ENCODE data around the gene SEL1L2.
A peak's percentile ranks its signal among the peaks of the same experiment; 100 is the strongest.

Gene SEL1L2

DNA sequence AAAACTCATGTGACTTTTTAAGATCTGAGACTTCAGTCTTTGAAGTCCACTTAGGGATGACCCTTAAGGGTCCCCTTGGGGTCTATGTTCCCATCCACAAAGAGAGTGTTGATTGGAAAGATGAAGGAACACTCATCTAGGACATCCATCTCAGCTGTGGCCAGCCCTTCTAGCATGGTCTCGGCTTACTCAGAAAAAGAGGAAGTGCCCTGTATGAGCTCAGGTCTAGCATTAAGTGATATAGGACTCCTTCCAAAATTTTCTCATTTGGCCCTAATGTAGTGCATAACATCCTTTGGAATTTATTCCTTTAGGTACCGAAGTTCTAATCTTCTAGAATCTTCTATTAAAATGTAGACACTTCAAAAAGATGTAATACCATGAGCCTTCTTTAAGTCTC, 128.2 kb downstream of the SEL1L2 start:
- no peak for FAIRE-seq

DNA sequence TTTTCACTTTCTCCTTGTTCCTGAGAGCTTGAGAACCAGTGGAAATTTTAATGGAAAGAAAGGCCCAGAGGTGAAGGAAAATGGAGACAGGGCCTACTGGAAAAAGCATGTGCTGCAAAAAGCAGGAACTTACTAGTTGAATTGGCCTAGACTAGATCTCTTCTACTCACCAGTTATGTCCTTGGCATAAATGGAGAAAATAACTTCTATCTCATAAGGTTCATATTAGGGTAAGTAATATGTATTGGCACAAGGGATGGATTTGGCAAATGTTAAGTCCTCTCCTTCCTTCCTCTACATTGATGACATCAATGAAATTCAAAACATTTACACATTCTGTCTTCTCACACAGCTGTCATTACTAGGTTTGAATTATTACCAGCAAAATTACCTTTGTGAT, 131.5 kb downstream of the SEL1L2 start:
- no peak for FAIRE-seq

DNA sequence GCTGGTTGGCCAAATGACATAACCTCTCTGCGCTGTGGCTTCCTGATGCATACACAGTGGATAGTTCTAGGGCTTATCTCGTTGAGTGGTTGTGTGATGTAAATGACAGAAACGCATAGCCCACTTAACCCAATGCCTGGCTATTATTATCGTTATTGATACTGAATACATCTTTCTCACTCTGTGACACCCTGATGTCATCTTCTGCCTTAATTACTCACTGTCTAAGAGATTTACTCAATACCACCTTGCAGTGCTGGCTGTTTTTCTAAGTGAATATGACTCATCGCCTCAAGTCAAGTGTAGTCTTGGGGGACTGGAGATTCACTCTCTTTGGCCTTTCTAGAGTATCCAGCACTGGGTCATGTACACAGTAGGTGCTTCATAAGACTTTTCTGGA, 132.0 kb downstream of the SEL1L2 start:
- no peak for FAIRE-seq

DNA sequence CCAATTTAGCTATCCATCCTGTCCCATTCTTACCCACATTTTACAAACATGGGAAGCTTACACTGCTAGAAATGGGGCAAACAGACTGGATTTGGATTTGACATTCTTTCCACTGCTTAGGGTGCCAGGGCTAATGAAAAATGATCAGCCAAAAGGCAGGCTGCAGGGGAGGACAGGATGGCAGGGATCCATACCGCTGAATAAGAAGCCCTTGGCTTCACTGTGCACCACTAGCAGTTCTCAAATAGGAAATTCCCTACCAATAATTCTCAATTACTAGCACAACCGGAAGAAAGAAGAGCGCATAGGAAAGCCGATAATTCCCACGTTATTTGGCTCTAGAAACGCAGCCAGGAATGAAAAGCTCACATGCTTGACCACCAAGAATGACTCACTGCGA, 132.5 kb downstream of the SEL1L2 start:
- no peak for FAIRE-seq

DNA sequence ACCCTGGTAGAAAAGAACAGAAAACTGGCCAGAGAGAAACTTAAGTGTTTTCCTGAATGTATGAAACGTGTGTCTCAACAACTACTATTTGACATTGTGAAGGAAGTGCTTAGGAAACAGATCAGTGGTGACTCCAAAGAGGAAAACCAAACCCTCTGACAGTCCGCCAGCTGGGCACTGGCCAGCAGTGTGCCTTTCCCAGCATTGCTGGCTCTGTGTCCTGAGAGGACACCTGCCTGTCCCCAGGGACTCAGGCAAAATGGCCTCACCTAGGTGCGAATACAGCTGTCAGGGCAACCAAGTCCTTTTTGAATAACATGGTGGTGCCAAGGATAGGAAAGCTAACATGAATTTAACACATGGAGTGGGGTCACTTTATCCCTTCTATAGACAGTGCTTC, 133.1 kb downstream of the SEL1L2 start:
- FAIRE-seq = no peak

DNA sequence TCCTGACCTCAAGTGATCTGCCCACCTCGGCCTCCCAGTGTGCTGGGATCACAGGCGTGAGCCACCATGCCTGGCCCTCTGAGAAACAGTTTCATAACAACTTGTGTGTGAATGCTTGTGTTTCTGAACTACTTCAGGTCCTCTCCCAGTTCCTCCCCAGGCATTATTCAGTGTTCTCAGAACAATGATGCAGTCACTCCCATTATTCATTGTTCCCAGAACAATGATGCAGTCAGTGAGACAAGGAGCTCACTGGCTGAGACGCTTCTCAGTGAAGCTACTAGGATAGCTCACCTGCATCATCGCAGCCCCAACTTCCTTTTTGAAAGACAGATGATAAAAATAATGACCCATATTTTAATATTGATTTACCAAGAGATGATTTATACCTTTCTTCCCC, 134.1 kb downstream of the SEL1L2 start:
- FAIRE-seq = no peak

DNA sequence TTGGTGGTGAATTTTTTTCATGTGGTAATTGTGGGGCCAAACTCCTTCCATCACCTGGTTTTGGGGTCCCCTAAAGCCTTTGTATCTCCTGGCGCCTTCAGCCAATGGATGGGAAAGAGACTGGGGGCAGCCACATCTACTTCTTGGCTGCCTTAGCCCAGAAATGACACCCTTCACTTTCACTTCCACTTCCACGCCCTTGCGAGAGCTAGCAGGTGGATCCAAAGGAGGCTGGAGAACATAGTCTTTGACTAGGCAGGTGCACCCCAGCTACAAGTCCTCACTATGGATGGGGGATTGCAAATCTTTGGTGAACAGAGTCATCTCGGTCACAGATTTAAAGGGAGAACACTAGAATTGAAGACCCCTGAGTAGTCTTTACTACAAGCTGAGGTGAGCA, 134.8 kb downstream of the SEL1L2 start:
- no peak for FAIRE-seq

DNA sequence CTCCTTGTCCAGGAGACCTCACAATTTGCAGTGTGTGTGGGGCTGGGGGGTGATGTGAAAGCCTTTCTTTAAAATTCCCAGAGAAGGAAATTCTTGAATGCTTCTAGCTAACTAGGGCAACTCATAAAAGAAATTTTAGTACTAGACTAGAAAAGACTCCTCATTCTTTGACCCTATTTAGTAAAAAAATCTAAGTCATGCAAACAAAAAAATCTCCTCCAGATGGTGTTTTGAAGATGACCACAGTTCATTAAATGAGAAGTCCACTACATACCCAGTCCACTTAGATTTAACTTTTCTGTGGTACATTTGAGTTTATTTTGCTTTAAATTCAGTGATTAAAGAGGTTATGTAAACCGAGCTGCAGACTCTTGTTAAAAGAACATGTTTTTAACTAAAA, 138.1 kb downstream of the SEL1L2 start:
- peak; percentile 100 for FAIRE-seq

DNA sequence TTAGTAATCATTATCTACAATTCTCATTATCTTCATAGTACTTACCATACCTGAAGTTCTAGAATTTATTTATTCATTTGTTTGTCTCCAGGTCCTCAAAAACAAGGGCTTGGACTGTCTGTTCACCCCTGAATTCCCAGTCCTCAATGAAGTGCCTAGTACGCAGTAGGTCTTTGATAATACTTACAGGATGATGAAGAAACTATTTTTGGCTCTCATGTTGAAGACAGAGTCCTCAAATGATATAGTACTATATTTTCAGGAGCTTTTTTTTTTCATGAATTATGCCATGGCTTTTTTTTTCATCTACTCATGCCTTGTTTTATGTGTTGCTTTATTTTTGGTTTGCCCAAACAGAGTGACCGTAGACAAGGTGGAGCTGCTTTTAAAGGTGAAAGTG, 139.1 kb downstream of the SEL1L2 start:
- no peak for FAIRE-seq

DNA sequence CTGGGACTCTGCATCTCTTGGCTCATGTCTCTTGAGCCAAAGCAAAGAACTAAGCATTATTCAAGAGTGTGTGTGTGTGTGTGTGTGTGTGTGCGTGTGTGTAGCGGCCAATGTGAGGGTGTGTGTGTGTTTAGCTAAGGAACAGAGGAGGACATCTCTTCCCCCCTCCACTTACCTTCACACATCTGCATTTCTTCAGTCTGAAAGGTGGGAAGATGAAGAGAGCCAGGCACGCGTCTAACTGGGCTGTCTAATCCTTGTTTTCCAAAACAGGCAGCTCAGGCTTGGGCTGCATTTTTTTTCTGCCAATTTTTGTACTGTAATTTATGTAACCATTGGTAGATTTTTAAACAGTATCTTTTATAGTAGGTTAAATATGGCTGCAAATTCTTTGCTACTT, 146.1 kb downstream of the SEL1L2 start:
- no peak for FAIRE-seq

DNA sequence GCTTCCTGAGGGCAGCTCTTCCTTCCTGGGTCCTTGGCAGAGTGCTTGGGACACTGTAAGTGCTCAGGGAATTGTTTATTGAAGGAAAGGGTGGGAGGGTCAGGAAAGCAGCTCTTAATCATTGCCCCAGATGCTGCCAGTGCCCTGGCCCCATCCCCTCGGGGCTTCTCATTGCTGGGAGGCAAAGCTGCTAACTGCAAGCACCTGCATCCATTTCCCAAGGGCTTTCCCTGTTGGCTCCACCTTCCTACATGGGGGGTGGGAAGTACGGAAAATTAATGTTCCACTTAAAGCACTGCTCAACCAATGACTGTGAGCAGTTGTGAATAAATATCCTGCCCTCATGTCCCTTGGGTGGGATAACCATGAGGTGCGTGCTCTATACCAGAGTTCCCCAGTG, 149.2 kb downstream of the SEL1L2 start:
- FAIRE-seq = no peak

DNA sequence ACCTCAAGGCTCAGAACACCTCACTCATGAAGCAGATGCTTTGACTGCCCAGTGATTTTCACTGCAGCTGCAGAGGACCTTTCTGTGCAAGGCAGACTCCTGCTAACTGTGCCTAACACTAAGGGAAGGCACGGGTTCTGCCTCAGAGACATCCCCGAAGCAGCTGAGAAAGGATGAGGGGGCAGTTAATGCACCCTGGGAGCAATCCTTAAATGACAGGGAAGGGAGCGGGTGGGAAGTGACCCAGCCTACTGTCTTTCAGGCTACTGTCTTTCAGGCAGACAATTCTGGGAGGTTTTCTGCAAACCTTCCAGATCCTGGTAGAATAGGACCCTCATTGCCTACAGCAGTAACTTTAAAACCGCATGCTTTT, 150.3 kb downstream of the SEL1L2 start:
- no peak for FAIRE-seq

DNA sequence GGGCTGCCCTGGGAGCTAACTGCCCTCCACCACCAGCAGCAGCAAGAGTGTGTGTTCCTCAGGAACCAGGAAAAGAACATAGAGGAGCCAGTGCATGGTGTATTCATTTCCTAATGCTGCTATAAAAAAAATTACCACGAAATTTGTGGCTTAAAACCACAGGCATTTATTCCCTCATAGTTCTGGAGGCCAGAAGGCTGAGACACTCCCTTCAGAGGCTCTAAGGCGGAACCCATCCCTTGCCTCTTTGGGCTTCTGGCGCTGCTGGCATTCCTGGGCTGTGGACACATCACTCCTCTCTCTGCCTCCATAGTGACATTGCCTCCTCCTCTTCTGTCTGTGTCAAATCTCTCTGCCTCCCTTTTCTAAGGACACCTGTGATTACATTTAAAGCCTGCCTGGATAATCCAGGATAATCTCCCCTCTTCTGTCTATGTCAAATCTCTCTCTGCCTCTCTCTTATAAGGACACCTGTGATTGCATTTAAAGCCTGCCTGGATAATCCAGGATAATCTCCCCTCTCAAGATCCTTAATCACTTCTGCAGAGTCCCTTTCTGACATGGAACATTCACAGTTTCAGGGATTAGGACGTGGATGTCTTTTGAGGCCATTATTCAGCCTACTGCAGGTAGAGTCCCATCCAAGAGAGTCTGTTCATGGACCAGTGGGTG, 150.9 kb downstream of the SEL1L2 start:
- FAIRE-seq = no peak

DNA sequence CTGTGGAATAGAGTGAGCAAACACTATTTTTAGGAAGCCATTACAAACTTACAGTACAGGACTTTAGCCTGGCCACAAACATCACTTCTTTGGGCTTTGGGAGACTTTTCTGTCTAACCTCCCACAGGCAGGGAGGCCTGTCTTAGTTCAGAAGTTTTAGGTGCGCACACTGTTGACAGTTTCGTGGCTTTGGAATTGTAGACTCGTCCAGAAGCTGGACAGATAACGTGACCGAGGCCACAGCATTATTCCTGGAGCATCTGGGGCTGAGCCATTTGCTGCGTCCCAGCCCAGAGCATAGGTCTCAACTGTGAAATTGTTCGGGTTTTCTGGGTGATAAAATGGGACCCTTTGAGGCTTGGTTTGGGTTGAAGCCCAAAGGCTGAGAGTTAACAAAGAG, 151.8 kb downstream of the SEL1L2 start:
- no peak for FAIRE-seq

DNA sequence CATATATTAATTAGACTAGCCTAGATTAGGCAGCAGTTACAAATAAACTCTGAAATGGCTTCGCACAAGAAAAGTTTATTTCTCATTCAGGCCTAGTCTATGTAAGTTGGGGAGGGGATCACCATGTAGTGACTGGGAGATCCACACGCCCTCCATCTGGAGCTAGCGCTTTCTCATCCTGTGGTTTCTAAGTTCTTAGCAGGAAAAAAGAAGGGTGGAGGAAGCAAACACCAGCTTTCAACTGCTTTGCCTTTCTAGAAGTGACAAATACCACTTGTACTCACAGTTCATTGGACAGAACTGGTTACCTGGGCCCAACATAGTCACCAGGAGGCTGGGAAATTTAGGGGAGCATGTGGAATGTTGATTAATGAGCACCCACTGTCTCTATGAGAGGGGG, 158.9 kb downstream of the SEL1L2 start:
- no peak for FAIRE-seq

DNA sequence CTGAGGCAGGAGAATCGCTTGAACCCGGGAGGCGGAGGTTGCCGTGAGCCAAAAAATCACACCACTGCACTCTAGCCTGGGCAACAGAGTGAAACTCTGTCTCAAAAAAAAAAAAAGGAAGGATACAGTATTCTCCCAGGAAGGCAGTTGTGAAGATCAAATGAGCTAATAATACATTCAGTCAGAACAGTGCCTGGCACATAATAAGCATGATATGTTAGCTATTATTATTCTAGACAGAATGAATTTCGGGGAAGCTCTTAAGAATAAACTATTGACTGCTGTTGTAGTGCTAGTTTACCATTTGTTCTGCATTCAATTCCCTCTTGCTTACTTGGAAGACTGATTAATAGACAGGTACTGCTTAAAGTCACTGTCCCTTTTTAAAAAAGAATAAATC, 164.9 kb downstream of the SEL1L2 start:
- FAIRE-seq = no peak

DNA sequence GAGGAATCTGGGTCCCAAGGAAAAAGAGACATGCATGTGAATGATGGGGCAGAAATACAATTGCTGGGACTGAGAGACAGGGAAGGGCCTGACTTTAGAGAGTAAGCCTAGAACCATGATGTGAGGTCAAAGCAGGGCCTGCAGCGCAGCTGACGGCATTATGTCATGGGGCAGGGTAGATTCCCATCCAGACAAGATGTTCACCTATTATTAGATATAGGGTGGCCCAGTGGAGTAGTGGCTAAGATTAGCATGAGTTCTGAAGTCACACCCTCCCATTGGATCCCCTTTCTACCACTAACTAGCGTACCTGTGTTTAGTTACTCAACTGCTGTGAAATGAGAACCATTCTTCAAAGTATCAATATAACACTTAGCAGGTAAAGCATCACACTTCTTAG, 166.0 kb downstream of the SEL1L2 start:
- no peak for FAIRE-seq

DNA sequence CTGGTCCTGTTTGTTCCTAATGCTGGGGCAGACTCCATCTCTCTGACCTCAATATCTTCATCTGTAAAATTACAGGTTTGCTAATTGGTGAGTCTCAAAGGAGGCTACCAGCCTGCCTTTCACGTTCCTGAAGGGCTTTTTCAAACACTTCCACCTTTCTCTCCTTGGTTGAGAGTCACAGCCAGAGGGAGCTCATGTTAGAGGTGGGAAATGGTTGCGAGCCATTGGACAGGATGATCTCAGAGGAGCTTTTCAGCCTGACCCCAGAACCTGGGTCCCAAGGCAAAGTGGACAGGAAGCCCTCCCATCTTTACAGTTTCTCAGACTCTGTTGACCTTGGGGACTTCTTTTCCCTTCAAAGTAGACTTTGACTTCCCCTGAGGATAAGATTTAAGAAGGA, 168.0 kb downstream of the SEL1L2 start:
- no peak for FAIRE-seq

DNA sequence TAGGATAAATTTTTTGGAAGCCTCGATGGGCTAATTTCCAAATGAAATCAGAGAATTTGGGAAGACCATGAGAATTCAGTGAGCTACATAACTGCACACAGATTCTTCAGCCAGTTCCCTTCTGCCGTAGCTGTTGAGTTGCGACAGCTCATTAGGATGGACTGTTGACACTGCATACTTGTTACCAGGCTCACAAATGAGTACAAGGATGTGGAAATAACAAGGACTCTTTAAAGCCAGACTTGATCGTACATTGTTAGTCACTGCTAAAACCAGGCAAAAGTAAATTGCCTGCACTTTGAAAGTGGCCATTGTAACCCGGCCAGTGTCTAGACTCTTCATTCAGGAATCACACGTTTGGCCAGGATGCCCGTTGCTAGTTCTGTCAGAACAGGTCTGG, 168.5 kb downstream of the SEL1L2 start:
- no peak for FAIRE-seq

DNA sequence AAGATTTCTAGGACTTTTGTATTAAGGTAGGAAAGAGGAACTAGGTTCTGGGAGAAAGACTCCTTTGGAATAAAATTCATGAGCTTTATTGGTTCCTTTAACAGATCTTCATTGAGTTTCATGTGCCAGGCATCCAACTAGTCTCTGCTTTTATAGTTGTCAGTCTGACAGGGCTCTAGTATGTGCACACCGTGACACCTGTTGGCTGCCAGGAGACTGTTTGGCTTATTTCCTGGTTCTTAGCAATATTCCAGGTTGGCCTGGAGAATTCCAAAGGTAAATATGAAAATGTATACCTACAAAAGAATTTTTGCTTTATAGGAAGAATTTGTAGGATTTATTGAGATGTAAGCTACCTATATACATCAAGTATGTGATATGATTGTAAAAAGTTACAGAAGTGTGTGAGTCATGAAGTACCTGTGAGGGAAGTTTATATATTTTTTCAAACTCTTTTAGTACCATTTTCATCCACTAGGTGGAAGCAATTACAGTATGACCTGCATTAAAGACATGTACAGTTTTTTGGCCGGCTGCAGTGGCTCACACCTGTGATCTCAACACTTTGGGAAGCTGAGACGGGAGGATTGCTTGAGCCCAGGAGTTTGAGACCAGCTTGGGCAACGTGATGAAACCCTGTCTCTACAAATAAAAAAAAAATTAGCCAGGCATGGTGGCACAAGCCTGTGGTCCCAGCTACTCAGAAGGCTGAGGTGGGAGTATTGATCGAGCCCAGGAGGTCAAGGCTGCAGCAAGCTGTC, 170.3 kb downstream of the SEL1L2 start:
- peak; percentile 4 for FAIRE-seq

DNA sequence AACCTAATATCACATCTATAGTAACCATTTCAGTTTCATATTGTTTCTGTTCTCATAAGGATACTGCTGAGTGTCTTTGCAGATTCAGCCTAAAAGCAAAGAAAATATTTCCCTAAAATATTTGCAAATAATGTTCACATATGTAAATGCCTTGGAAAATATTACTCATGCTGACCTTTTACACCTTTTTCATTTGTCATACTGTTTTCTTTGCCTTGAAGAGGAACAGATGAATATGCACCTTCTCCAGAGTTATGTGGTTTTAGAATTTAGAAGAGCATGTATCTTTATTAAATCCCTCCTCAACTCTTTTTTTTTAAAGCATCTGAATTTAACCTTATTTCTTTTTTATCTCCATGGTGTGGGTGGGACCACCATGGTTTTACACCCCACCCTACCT, 173.1 kb downstream of the SEL1L2 start:
- FAIRE-seq = no peak

DNA sequence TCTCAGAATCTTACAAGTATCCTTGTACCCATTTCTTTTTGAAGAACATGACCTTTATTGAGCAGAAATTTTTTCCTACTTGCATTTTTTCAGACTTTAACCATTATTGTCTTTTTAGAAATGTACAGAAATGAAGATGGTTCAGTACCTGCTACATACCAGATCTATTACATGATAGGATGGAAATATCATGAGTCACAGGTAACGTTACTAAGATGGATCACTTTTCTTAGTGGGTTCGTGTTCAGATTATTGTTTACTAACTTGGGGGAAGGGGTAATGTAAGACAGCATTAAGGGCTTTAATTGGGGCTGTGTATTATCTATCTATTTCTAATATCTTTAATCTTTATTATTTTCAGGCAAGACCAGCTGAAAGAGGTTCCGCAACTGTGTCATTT, 173.7 kb downstream of the SEL1L2 start:
- no peak for FAIRE-seq

DNA sequence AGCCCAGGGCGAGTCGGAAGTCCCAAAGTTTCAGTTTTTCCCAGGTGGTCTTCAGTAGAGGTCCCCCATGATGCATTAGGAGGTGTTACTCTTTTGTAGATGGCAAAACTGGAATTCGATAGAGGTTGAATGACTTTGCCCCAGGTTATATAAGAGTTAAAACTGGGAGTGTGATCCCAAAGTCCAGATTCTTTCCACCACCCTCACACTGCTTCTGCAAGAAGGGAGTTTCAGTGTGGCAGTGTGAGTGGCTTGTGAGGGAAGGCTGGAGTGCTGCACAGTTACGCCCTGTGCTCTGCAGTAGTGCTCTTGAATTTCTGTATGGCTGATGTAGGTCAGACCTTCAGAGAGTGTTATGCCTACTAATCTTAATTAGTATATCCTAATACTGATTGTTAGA, 175.7 kb downstream of the SEL1L2 start:
- FAIRE-seq = no peak

DNA sequence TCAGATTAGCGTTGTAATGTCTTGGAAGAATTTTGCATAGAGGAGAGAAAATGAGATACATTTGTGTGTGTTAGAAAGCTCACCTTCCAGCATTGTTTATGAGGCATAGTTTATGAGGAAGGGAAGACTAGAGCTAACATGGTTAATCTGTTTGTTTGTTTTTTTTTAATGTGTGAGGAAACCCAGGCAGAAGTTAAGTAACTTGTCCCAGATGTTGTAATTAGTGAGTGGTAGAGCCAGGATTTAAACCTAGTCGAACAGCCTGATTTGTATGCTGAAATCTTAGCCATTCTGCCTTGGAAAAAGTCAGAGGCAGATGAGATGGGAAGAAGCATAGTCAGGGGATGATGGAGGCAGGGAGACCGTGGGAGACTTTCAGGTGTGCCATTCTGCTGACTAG, 176.5 kb downstream of the SEL1L2 start:
- no peak for FAIRE-seq

DNA sequence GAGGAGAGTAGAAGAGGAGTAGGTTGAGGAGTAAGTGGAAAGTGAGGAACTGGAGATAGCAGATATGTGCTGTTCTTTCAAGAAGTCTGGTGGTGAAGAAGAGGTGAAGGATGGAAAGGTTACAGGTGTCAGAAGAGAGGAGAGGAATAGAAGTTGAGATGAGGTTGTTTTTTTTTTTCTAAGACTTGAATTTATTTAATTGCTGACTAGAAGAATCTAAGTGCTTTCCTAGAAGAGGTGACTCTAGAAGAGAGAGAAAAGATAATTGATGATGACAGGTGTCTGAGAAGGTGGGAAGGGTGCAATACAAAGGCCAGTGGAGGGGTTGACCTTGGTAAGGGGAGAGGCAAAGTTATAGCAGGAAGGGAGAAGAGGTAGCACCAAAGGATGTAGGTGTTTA, 180.0 kb downstream of the SEL1L2 start:
- no peak for FAIRE-seq
